ENCODE results near the gene MTARC2.

The MTARC2 gene

GRCh38 chr1:220817907-220818306, 69.8 kb downstream of the MTARC2 start:
- Histone ChIP-seq H3K9ac (ENCODE audit: low read length) (no peak overlapping the region), H3F3A (ENCODE audit: insufficient read depth, low read length) (no peaks in the 10 kb centered on the region), H3K27ac (ENCODE audit: low read depth, low read length, poor library complexity, severe bottlenecking) (no peak overlapping the region), H3K27me3 (ENCODE audit: insufficient read depth, low read length) (no peaks in the 10 kb centered on the region), H3K36me3 (ENCODE audit: insufficient read depth, low read length) (no peaks in the 10 kb centered on the region), H4K20me1 (ENCODE audit: insufficient read depth, low read length) (no peaks in the 10 kb centered on the region), H3K9me3 (ENCODE audit: low read length) (no peaks in the 10 kb centered on the region), H3K79me2 (ENCODE audit: insufficient read depth, low read length) (no peaks in the 10 kb centered on the region), H3K9me2 (ENCODE audit: low read depth, low read length) (no peaks in the 10 kb centered on the region), H3K4me2 (ENCODE audit: low read length) (no peak overlapping the region), H3K4me3 (ENCODE audit: low read depth, low read length, poor library complexity, severe bottlenecking) (no peak overlapping the region), H2AFZ (ENCODE audit: low read length) (no peak overlapping the region), H3K4me1 (ENCODE audit: insufficient read depth, low read length, severe bottlenecking) (no peaks in the 10 kb centered on the region)
- TF ChIP-seq CTCF (IDR thresholded peaks at IDR 0.05; ENCODE audit: low read length) (no peak), EZH2 (IDR thresholded peaks at IDR 0.05; ENCODE audit: borderline replicate concordance, low read length) (no peak)

- Histone ChIP-seq H3K79me2 (ENCODE audit: insufficient read depth, low read length) (no peaks in the 10 kb centered on the region), H3F3A (ENCODE audit: insufficient read depth, low read length) (no peaks in the 10 kb centered on the region), H3K27me3 (ENCODE audit: insufficient read depth, low read length) (no peaks in the 10 kb centered on the region), H3K4me1 (ENCODE audit: insufficient read depth, low read length, severe bottlenecking) (no peaks in the 10 kb centered on the region), H3K4me3 (ENCODE audit: low read depth, low read length, poor library complexity, severe bottlenecking) (no peak overlapping the region), H4K20me1 (ENCODE audit: insufficient read depth, low read length) (no peaks in the 10 kb centered on the region), H3K27ac (ENCODE audit: low read depth, low read length, poor library complexity, severe bottlenecking) (no peak overlapping the region), H3K9me3 (ENCODE audit: low read length) (no peaks in the 10 kb centered on the region), H3K36me3 (ENCODE audit: insufficient read depth, low read length) (no peaks in the 10 kb centered on the region), H3K9me2 (ENCODE audit: low read depth, low read length) (no peaks in the 10 kb centered on the region), H3K4me2 (ENCODE audit: low read length) (no peak overlapping the region), H2AFZ (ENCODE audit: low read length) (no peak overlapping the region), H3K9ac (ENCODE audit: low read length) (no peak overlapping the region)
- TF ChIP-seq EZH2 (IDR thresholded peaks at IDR 0.05; ENCODE audit: borderline replicate concordance, low read length) (no peak), CTCF (IDR thresholded peaks at IDR 0.05; ENCODE audit: low read length) (no peak)
Measured at GRCh38 chr1:220818421-220819173, 70.5 kb downstream of the MTARC2 start.

- Histone ChIP-seq H3F3A (ENCODE audit: insufficient read depth, low read length) (no peaks in the 10 kb centered on the region), H3K9ac (ENCODE audit: low read length) (no peak overlapping the region), H3K9me3 (ENCODE audit: low read length) (no peaks in the 10 kb centered on the region), H3K9me2 (ENCODE audit: low read depth, low read length) (no peaks in the 10 kb centered on the region), H2AFZ (ENCODE audit: low read length) (no peak overlapping the region), H3K4me2 (ENCODE audit: low read length) (no peak overlapping the region), H3K79me2 (ENCODE audit: insufficient read depth, low read length) (no peaks in the 10 kb centered on the region), H3K27me3 (ENCODE audit: insufficient read depth, low read length) (no peaks in the 10 kb centered on the region), H3K36me3 (ENCODE audit: insufficient read depth, low read length) (no peaks in the 10 kb centered on the region), H3K4me1 (ENCODE audit: insufficient read depth, low read length, severe bottlenecking) (no peaks in the 10 kb centered on the region), H3K4me3 (ENCODE audit: low read depth, low read length, poor library complexity, severe bottlenecking) (no peak overlapping the region), H4K20me1 (ENCODE audit: insufficient read depth, low read length) (no peaks in the 10 kb centered on the region), H3K27ac (ENCODE audit: low read depth, low read length, poor library complexity, severe bottlenecking) (no peak overlapping the region)
- TF ChIP-seq CTCF (IDR thresholded peaks at IDR 0.05; ENCODE audit: low read length) (no peak), EZH2 (IDR thresholded peaks at IDR 0.05; ENCODE audit: borderline replicate concordance, low read length) (no peak)
Measured at GRCh38 chr1:220819467-220820026, 71.4 kb downstream of the MTARC2 start.
